ENCODE results near the gene FBXO47.
A peak's percentile ranks its signal among the peaks of the same experiment; 100 is the strongest.
"Not testable (repeated sequence)": the region's sequence is repeated elsewhere in the genome, so short reads cannot be mapped to it uniquely, and the experiment has no call there.

Gene FBXO47

DNA sequence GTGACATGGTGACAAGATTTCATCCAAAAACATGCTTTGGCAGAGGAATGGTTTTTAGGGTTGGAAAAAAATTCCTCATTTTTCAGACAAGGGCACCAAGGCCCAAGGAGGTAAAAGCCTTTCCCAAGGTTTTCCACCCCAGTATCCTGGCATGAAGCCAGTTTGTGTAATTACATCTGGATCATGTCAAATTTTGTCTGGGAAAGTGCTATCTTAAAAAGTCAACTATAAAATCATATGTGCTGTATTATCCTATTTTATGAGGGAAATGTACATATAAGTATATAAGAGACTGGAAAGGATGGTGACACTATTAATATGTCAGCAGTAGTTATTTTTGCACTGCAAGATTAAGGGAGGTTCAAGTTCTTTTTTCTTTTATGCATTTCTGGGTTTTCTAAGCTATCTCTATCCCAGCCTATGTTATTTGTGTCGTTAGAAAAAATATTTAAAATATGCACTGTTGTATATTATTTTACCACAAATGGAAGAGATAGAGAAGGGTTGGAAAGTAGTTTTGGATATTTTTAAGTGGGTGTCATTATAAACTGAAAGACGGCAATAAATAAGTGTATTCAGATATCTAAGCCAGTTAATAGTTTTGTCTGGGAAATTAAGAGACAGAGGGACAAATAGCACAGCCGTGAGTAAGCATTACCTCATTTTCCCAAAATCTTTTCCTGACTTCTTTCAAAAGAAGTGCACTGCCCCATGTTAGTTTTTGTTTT, 13.5 kb upstream of the FBXO47 start:
- peak; percentile 91 for DNase-seq (ENCODE audit: low read depth)

GRCh38 chr17:38978180-38978579, 11.0 kb upstream of the FBXO47 start:
- no peak for DNase-seq (ENCODE audit: low read depth)

GRCh38 chr17:38976187-38976551, 9.0 kb upstream of the FBXO47 start:
- peak; percentile 77 for DNase-seq (ENCODE audit: low read depth)

DNA sequence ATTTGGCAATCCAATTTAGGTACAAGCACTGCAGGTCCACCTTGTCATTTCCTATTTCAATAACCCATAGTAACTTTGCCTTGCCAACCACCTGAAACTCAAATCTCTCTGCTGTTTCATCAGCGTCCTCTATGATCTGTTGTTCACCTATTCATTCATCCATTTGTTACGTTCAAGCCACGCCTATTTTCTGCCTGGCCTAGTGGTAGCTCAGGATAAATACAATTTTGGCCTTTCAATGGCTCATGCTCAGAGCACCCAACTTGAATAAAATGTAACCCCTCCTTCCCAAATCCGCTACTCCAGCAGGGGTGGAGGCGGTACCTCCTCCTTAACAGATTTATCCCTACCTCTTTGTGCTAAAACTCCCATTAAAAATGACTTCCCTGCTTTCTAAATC, 3.6 kb upstream of the FBXO47 start:
- DNase-seq (ENCODE audit: low read depth), result no peak

DNA sequence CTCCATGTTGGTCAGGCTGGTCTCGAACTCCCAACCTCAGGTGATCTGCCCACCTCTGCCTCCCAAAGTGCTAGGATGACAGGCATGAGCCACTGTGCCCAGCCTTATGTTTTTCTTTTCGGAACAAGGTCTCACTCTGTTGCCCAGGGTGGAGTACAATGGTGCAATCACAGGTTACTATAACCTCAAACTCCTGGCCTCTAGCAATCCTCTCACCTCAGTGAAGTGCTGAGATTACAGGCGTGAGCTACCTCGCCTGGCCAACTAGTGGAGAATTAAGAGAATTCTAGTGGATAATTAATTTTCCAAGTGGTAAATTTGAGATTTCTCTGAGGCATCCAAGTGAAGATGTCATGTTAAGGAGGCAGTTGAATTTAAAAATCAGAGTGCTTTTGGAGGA, 2.9 kb upstream of the FBXO47 start:
- DNase-seq (ENCODE audit: low read depth), result no peak

- no peak for DNase-seq (ENCODE audit: low read depth)
Measured at GRCh38 chr17:38969281-38969680, 2.1 kb upstream of the FBXO47 start.

DNA sequence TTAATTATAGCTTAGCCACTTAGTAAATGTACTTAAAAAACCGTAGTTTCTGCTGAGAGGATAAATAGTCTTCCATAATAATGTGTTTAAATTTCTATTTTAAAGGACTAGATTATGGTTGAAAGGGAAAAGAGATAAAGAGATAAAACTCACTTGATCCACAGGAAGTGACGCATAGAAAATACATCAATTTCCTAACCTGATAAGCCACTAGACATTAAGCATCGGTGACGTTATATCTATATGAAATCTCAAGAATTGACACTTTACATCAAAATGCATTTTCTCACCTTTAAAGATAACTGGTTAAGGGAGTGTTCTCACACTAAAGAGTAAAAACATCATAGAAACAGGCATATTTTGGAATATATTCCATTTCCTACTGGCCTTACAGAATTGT, 5.8 kb downstream of the FBXO47 start:
- DNase-seq (ENCODE audit: low read depth), result no peak

DNA sequence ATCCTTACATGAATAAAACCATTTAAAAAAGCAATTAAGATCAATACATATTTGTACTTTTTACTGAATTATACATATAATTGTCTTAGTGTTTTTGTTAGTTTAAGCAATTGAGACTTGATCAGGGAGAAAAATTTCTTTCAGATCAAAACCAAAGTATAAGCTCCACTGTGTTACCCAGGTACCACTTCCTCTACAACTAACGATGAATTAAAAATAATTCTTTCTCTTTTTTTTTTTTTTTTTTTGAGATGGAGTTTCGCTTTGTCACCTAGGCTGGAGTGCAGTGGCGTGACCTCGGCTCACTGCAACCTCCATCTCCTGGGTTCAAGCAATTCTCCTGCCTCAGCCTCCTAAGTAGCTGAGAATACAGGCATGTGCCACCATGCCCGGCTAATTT, 6.8 kb downstream of the FBXO47 start:
- no peak for DNase-seq (ENCODE audit: low read depth)

- no peak for DNase-seq (ENCODE audit: low read depth)
Measured at GRCh38 chr17:38959508-38959907, 7.7 kb downstream of the FBXO47 start.

- peak; percentile 90 for DNase-seq (ENCODE audit: low read depth)
Measured at GRCh38 chr17:38958756-38959155, 8.4 kb downstream of the FBXO47 start.

DNA sequence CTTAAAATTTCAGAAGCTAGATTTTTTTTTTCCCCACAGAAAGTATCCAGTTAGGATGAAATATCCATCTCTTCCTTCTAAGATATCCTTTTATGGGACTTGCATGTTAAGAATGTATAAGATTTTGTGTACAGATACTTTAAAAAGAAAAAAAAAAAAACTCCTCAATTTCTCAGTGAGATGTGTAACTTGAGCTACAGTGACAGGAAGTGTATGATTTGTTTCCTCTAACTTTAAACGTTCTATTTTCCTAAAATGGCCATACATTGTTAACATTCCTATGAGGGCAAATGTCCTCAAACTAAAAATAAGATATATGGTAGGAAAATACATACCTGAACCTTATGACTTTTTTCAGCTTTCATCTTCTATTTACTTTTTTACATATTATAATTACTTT, 8.9 kb downstream of the FBXO47 start:
- peak; percentile 80 for DNase-seq (ENCODE audit: low read depth)

DNA sequence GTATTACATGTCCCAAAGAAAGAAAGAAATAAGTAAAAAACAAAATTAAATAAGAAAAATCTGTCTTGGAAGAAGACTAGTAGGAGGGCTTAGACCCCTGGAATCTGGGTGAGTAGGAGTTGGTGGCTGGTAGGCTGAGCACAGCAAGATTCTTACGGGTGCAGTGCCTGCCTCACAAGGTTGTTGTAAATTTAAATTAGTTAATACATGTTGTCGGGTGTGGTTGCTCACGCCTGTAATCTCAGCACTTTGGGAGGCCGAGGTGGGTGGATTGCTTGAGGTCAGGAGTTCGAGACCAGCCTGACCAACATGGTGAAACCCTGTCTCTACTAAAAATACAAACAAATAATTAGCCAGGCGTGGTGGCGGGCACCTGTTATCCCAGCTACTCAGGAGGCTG, 13.4 kb downstream of the FBXO47 start:
- DNase-seq (ENCODE audit: low read depth), result not testable (repeated sequence)

DNA sequence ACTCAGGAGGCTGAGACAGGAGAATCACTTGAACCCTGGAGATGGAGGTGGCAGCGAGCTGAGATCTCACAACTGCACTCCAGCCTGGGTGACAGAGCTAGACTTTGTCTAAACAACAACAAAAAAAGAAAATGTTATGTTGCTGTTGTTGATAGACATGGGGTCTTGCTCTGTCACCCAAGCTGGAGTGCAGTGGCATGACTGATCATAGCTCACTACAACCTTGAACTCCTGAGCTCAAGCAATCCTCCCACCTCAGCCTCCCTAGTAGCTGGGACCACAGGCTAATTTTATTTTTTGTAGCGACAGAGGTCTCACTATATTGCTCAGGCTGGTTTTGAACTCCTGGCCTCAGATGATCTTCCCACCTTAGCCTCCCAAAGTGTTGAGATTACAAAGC, 20.0 kb downstream of the FBXO47 start:
- DNase-seq (ENCODE audit: low read depth), result no peak

DNA sequence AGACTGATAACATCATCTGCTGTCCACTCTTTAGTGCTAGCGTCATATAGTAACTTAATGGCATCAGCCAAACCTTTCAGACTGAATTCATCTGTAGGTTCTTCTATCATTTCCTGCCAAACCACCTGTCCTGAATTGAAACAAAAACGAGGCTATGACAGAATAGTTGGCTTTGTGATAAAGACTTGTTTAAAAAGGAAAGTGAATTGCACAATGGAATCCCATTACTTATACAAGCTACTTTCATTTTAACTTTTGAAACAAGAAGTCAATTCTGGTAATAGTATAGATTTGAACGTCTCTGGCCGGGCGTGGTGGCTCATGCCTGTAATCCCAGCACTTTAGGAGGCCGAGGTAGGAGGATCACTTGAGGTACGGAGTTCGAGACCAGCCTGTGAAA, 23.6 kb downstream of the FBXO47 start:
- DNase-seq (ENCODE audit: low read depth), result no peak

DNA sequence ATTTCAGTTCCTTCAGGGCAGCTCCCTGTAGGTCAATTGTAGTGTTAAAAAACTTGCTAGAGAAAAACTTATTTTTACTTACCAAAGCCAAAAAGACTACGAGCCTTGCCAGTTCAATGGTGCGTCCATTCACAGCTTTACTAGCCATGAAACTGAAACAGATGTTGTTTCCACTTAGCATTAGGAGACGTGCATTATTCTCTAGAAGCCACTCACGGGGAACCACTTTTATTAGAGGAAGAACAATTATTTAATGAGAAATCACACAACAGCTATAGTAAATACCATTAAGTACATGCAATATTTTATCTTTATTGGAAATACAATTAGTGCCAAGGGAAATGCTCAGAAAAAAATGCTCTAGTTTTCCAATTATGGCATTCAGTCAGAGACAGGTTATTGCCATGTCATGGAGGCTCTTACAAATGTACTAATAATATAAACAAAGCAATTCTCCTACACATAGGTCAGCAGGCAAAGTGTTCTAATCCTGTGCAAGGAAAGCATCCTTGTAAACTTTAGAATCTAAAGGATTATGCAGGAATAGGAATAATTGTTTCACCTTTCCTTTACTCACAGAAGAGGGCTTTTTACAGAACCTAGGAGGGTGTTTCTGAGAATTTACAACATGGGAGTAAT, 24.4 kb downstream of the FBXO47 start:
- peak; percentile 22 for DNase-seq (ENCODE audit: low read depth)

DNA sequence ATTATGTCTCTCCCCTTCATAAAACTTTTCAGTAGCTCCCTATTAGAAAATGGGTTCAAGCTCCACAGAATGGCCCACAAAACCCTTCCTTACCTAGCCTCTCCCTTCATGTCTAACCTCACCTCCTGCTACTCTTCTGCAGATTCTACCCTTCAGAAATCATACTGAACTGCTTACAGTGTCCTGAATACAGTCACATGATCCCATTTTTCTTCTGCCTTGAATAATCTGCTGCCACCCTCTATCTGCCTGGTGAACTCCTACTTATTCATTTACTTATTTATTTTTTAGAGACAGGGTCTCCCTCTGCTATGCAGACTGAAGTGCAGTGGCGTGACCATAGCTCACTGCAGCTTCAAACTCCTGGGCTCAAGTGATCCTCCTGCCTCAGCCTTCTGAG, 26.8 kb downstream of the FBXO47 start:
- DNase-seq (ENCODE audit: low read depth), result no peak

DNA sequence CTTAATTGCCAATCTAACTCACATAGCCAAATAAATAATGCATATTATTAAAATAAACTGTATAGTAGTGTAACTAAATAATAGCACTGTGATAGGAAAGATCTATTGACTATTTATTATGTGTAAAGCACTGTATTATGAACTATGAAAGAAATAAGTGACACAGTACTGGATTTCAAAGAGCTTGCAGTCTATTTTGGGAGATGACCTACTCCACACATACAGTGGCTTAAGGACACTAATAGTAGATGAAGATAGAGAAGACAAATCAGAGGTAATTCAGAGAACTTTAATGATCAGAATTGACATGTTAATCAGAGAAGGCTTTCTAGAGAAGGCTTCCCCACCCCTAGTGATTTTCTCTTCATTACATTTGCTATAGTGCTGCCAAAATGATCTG, 27.2 kb downstream of the FBXO47 start:
- DNase-seq (ENCODE audit: low read depth), result no peak

DNA sequence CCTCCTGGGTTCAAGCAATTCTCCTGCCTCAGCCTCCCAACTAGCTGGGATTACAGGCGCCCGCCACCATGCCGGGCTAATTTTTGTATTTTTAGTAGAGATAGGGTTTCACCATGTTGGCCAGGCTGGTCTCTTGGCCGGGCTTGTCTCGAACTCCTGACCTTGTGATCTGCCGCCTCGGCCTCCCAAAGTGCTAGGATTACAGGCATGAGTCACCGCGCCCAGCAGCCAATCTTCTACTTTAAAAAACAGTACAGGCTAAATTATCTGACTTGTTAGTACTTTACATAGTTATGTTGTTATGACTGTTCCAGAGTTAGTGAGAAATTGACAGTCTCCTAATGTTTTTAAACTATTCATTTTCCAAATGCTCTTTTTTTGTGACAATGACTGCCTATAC, 33.2 kb downstream of the FBXO47 start:
- DNase-seq (ENCODE audit: low read depth), result peak; percentile 51

DNA sequence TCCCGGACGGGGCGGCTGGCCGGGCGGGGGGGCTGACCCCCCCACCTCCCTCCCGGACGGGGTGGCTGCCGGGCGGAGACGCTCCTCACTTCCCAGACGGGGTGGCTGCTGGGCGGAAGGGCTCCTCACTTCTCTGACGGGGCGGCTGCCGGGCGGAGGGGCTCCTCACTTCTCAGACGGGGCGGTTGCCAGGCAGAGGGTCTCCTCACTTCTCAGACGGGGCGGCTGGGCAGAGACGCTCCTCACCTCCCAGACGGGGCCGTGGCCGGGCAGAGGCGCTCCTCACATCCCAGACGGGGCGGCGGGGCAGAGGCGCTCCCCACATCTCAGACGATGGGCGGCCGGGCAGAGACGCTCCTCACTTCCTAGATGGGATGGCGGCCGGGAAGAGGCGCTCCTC, 36.4 kb downstream of the FBXO47 start:
- DNase-seq (ENCODE audit: low read depth), result not testable (repeated sequence)

- peak; percentile 47 for DNase-seq (ENCODE audit: low read depth)
Measured at GRCh38 chr17:38926293-38927070, 40.7 kb downstream of the FBXO47 start.

DNA sequence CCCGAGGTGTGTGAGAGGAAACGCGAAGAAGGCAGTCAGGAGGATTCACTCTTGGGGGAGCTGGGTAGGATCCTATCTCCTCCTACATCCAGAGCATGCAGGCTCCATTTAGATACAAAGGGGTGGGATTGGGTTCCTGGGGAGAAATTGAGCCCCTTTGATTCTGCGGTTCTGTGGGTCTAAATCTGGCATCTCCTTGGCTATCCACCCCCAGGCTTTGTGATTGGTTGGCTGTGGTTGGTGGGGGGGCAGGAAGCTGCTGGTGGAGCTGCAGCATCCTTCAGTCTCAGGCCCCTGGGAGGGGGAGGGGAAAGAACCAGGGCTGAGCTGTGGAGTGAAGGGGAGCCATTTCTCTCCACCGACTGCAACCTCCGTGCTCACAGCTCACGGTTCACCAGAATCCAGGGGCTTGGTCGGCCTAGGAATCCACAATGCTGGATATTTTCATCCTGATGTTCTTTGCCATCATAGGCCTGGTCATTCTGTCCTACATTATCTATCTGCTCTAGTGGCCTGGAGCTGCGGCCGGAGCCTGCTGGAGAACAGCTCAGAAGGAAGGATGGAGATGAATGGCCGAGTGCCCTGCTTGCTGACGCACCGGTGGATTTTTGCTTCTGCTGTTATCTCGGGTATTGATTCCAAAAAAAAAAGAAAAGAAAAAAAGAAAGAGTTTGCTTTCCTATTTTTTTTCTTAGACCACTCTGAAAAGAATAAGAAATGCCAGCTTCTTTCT, 41.8 kb downstream of the FBXO47 start, which contains the start of gene LASP1NB:
TSS of gene LASP1NB (plus strand) at position 352 of the 733 bp plus-strand sequence.
- peak; percentile 57 for DNase-seq (ENCODE audit: low read depth)

GRCh38 chr17:38922538-38923297, 44.5 kb downstream of the FBXO47 start:
- peak; percentile 80 for DNase-seq (ENCODE audit: low read depth)

All from EH (cell line).